ENCODE data around the gene SLC48A1. TPM values are rescaled to one million over a fixed set of nuclear protein-coding genes. Genes with fewer than 3 reads are reported as not detected.

Gene SLC48A1
- total RNA-seq, 3 donors from 2014 or later (not counting 1 experiment from before 2014, with no cell fraction given) = 2.0 to 4.4 (median 3.4) TPM

- intact Hi-C loops (cut with micrococcal nuclease) = no loop called here
- H3K4me1 Mint-ChIP-seq = peaks cover 4 to 5% of the 10 kb centered on the region in 2 donors
Observed at GRCh38 chr12:47729233-47729632, 43.8 kb upstream of the SLC48A1 start.

GRCh38 chr12:47730341-47730744, 42.7 kb upstream of the SLC48A1 start:
- Histone ChIP-seq H3K9me3 (ENCODE audit: control insufficient read depth, insufficient read depth, low read length) (no peaks in the 10 kb centered on the region), H3K4me3 (ENCODE audit: low read length) (no peak overlapping the region), H3K36me3 (ENCODE audit: control insufficient read depth, insufficient read depth, low read length) (no peaks in the 10 kb centered on the region), H3K4me1 (ENCODE audit: control insufficient read depth, insufficient read depth, low read length) (no peaks in the 10 kb centered on the region), H3K27ac (ENCODE audit: low read length) (no peak overlapping the region), H3K27me3 (ENCODE audit: control insufficient read depth, insufficient read depth, low read length) (no peaks in the 10 kb centered on the region)
- DNase-seq (no peak), ATAC-seq (no peak)
- H3K27ac Mint-ChIP-seq = no peak overlapping the region
- no peaks in the 10 kb centered on the region for H3K36me3 Mint-ChIP-seq
- no peak overlapping the region for H3K4me3 Mint-ChIP-seq
- intact Hi-C loops (cut with micrococcal nuclease) = no loop called here
- TF ChIP-seq CTCF (IDR thresholded peaks at IDR 0.05) = no peak
- H3K27me3 Mint-ChIP-seq (ENCODE audit: low read depth in 2 of 2) = peaks cover 0 to under 1% of the 10 kb centered on the region in 2 donors
- no peaks in the 10 kb centered on the region for H3K9me3 Mint-ChIP-seq
- 94% methylated on average over 7 of the region's 8 CpGs for WGBS (ENCODE audit: insufficient coverage)
- H3K4me1 Mint-ChIP-seq = peaks cover 0 to 4% of the 10 kb centered on the region in 2 donors

More at GRCh38 chr12:47729233-47729632, 43.8 kb upstream of the SLC48A1 start:
- Histone ChIP-seq H3K27ac (ENCODE audit: low read length) (no peak overlapping the region), H3K9me3 (ENCODE audit: control insufficient read depth, insufficient read depth, low read length) (no peaks in the 10 kb centered on the region), H3K27me3 (ENCODE audit: control insufficient read depth, insufficient read depth, low read length) (no peaks in the 10 kb centered on the region), H3K4me1 (ENCODE audit: control insufficient read depth, insufficient read depth, low read length) (no peaks in the 10 kb centered on the region), H3K36me3 (ENCODE audit: control insufficient read depth, insufficient read depth, low read length) (no peaks in the 10 kb centered on the region), H3K4me3 (ENCODE audit: low read length) (no peak overlapping the region)
- H3K4me3 Mint-ChIP-seq = no peak overlapping the region
- peaks cover 6 to 8% of the 10 kb centered on the region in 2 donors for H3K27me3 Mint-ChIP-seq (ENCODE audit: low read depth in 2 of 2)
- no peak for DNase-seq
- H3K36me3 Mint-ChIP-seq = no peaks in the 10 kb centered on the region
- 79% methylated on average over 3 of the region's 3 CpGs for WGBS (ENCODE audit: insufficient coverage)
- H3K9me3 Mint-ChIP-seq = no peaks in the 10 kb centered on the region
- no peak overlapping the region for H3K27ac Mint-ChIP-seq
- no peak for ATAC-seq
- no peak for TF ChIP-seq CTCF (IDR thresholded peaks at IDR 0.05)

- intact Hi-C loops (cut with micrococcal nuclease) = no loop called here
Observed at GRCh38 chr12:47731723-47732122, 41.3 kb upstream of the SLC48A1 start.

More at GRCh38 chr12:47731723-47732122, 41.3 kb upstream of the SLC48A1 start:
- DNase-seq = no peak
- Histone ChIP-seq H3K4me1 (ENCODE audit: control insufficient read depth, insufficient read depth, low read length) (no peaks in the 10 kb centered on the region), H3K36me3 (ENCODE audit: control insufficient read depth, insufficient read depth, low read length) (no peaks in the 10 kb centered on the region), H3K4me3 (ENCODE audit: low read length) (no peak overlapping the region), H3K27ac (ENCODE audit: low read length) (no peak overlapping the region), H3K27me3 (ENCODE audit: control insufficient read depth, insufficient read depth, low read length) (no peaks in the 10 kb centered on the region), H3K9me3 (ENCODE audit: control insufficient read depth, insufficient read depth, low read length) (no peaks in the 10 kb centered on the region)
- H3K9me3 Mint-ChIP-seq = no peaks in the 10 kb centered on the region
- H3K4me3 Mint-ChIP-seq = no peak overlapping the region
- WGBS (ENCODE audit: insufficient coverage) = 88% methylated on average over 5 of the region's 5 CpGs
- peaks cover 0 to 4% of the 10 kb centered on the region in 2 donors for H3K4me1 Mint-ChIP-seq
- H3K27ac Mint-ChIP-seq = no peak overlapping the region
- TF ChIP-seq CTCF (IDR thresholded peaks at IDR 0.05) = no peak
- ATAC-seq = no peak
- H3K27me3 Mint-ChIP-seq (ENCODE audit: low read depth in 2 of 2) = no peaks in the 10 kb centered on the region
- H3K36me3 Mint-ChIP-seq = no peaks in the 10 kb centered on the region
